Neuron (in vitro differentiated cells): ENCODE data around the gene C3orf18.

Experiments
- H2AFZ ChIP-seq: one replicate; pipeline ENCODE4 v1.6.1; 2013; ENCODE audit warnings: low read depth, mild to moderate bottlenecking, inconsistent platforms, low read length, moderate library complexity
- H3K27me3 ChIP-seq: one replicate; pipeline ENCODE4 v1.6.1; 2013; ENCODE audit warnings: low read length; ENCODE audit not compliant: insufficient read depth
- H3K36me3 ChIP-seq: one replicate; pipeline ENCODE4 v1.6.1; 2013; ENCODE audit warnings: low read length; ENCODE audit not compliant: insufficient read depth
- H3K4me1 ChIP-seq: one replicate; pipeline ENCODE4 v1.6.1; 2013; ENCODE audit warnings: low read length; ENCODE audit not compliant: insufficient read depth
- H3K4me3 ChIP-seq: 2 replicates; pipeline ENCODE4 v1.5.1; 2013; ENCODE audit warnings: mild to moderate bottlenecking, low read length, moderate library complexity
- H3K9me3 ChIP-seq: one replicate; pipeline ENCODE4 v1.6.1; 2013; ENCODE audit warnings: low read length

C3orf18 gene

GRCh38 chr3:50608278-50608677, 40.7 kb upstream of the C3orf18 start:
- peaks cover 17% of the 10 kb centered on the region for H3K36me3 ChIP-seq
- H2AFZ ChIP-seq, result no peak overlapping the region
- no peak overlapping the region for H3K4me3 ChIP-seq
- H3K27me3 ChIP-seq, result no peaks in the 10 kb centered on the region
- H3K4me1 ChIP-seq, result peaks cover 16% of the 10 kb centered on the region
- H3K9me3 ChIP-seq, result no peaks in the 10 kb centered on the region

GRCh38 chr3:50607271-50608091, 39.9 kb upstream of the C3orf18 start:
- no peaks in the 10 kb centered on the region for H3K27me3 ChIP-seq
- H3K4me1 ChIP-seq, result peaks cover 11% of the 10 kb centered on the region
- H3K9me3 ChIP-seq, result no peaks in the 10 kb centered on the region
- H2AFZ ChIP-seq, result no peak overlapping the region
- H3K4me3 ChIP-seq, result no peak overlapping the region
- peaks cover 17% of the 10 kb centered on the region for H3K36me3 ChIP-seq

DNA sequence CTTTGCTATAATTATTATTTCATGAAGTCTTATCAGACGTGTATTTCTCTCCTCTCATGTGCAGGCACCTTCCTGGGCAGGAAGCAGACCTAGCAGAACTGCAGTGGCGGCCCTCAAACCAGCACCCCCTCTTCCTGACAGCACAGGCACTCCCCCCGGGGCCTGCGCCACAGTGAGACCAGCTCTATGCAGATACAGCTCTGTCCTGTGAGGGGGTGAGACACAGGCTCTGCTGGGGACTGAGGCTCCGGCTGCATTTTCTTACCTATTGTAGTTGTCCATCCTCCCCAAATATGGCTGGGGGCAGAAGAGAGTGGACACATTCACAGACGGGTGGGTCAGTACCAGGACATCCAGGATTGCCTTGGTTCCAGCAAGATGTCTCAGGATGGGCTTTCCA, 39.0 kb upstream of the C3orf18 start:
- no peaks in the 10 kb centered on the region for H3K9me3 ChIP-seq

DNA sequence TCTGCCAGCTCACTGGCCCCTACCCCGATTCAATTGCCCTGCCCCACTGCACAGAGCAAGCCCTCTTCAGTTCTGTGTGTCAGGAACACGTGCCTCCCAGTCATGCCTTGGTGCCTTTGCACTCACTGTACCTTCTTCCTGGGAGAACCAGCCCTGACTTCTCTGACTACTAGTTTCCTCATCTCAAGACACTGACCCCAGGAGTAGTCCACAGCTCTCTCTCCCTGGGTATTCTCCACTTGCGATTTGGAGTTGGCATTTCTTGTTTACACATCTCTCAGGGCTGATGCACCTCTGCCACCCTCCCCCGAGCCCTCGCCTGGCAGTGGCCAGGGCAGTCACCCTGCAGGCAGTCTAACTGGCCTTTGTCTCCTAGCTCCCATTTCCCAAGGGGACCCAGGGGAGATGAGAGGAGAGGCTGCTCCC, 38.4 kb upstream of the C3orf18 start:
- Histone ChIP-seq H3K36me3 (peaks cover 17% of the 10 kb centered on the region), H3K9me3 (no peaks in the 10 kb centered on the region), H2AFZ (no peak overlapping the region), H3K4me1 (peaks cover 17% of the 10 kb centered on the region), H3K27me3 (no peaks in the 10 kb centered on the region), H3K4me3 (no peak overlapping the region)

More for the DNA sequence above, 39.0 kb upstream of the C3orf18 start:
- Histone ChIP-seq H2AFZ (no peak overlapping the region), H3K4me3 (no peak overlapping the region), H3K27me3 (no peaks in the 10 kb centered on the region), H3K4me1 (peaks cover 13% of the 10 kb centered on the region), H3K36me3 (peaks cover 17% of the 10 kb centered on the region)

GRCh38 chr3:50604628-50605588, 37.4 kb upstream of the C3orf18 start:
- Histone ChIP-seq H2AFZ (no peak overlapping the region), H3K36me3 (peaks cover 17% of the 10 kb centered on the region), H3K27me3 (no peaks in the 10 kb centered on the region), H3K4me1 (peaks cover 13% of the 10 kb centered on the region), H3K4me3 (no peak overlapping the region), H3K9me3 (no peaks in the 10 kb centered on the region)

DNA sequence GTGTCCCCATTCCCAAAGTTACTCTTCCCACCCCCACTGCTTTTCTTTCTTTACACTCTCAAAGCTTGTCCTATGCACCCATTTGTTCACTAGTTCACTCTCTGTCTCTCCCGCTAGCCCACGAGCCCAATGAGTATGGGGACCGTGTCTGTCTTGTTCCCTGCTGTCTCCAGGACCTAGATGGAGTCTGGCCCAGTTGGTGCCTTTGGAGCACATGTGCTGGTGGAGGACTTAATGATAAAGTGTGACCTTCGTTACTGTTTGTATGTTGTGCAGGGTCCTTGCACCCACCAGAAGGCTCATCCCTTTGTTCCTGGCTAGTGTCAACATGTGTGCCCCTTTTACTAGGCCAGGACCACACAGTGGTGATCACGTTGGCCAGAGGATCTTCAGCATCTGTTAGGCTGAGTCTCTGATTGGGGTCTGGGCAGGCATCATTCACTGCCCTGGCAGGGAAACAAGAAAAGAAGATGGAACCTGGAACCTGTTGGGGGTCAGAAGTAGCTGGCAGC, 36.6 kb upstream of the C3orf18 start:
- no peak overlapping the region for H2AFZ ChIP-seq
- peaks cover 17% of the 10 kb centered on the region for H3K36me3 ChIP-seq
- H3K27me3 ChIP-seq, result no peaks in the 10 kb centered on the region
- peaks cover 13% of the 10 kb centered on the region for H3K4me1 ChIP-seq
- H3K4me3 ChIP-seq, result no peak overlapping the region
- no peaks in the 10 kb centered on the region for H3K9me3 ChIP-seq

DNA sequence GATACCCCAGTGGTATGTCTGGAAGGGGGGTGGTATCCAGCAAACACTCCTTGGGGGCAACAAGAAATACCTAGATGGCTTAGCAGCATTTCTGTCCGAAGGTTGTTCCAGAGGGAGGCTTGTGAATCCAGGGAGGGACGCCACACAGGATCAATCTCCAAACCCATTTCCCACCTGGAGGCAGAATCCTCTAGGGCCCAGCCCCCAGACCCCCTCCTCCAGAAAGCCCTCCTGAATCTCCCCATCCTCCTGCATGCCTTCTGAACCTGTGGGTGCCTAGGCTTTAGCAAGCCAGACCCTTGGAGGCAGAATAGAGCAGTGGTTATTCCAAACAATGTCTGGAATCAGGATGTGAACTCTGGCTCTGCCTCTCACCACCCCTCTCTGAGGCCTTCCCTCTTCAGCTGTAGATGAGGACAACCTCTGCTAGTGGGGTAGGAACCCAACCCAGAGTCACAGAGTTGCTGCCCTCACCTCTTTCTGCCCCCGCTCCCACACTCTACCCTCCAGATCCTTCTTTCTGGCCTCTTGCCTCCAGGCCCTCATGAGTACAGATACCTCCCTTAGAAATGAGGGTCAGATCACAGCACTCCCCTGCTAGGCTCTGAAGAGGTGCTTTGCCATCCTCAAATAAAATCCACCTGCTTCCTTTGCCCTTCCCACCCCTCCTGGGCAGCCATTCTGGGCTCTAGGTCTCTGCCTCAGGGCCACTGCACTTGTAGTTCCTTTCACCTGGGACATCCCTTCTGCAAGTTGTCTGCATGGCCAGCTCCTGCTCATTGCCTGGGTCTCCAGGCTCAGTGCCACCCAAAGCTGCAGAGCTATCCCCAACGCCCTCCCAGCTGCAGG, 35.9 kb upstream of the C3orf18 start:
- H3K27me3 ChIP-seq, result no peaks in the 10 kb centered on the region
- no peaks in the 10 kb centered on the region for H3K9me3 ChIP-seq
- peaks cover 13% of the 10 kb centered on the region for H3K4me1 ChIP-seq
- no peak overlapping the region for H3K4me3 ChIP-seq
- H3K36me3 ChIP-seq, result peaks cover 17% of the 10 kb centered on the region
- H2AFZ ChIP-seq, result no peak overlapping the region

DNA sequence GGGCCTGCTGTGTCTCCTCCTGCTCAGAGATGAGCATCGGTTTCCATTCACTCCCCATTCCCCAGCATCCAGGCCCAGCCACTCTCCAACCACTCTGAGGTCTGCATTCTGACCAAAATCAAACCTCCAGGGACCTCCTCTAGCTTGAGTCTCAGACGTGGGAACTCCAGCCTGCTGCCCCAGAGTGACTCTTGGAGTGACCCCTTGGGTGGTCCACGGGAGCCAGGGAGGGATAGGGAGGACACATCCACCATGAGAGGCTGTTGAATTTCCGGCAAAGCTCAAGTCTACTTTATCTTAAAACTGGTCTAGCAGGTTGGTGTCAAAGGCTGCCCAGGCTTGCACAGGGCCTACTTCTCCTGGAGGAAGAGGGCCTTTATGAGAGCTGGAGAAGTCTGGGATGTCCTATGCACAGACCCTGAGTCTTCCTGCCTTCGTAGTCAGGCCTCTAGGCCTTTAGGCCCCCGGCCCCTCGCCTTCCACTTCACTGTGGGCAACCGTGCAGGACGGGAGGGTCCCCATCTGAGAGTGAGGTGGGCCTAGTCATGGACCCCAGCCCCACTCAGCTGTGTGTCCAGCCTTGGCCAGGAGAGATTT, 35.1 kb upstream of the C3orf18 start:
- Histone ChIP-seq H3K4me1 (peaks cover 13% of the 10 kb centered on the region), H3K27me3 (no peaks in the 10 kb centered on the region), H3K4me3 (no peak overlapping the region), H2AFZ (no peak overlapping the region), H3K9me3 (no peaks in the 10 kb centered on the region), H3K36me3 (peaks cover 13% of the 10 kb centered on the region)

GRCh38 chr3:50600841-50601591, 33.5 kb upstream of the C3orf18 start:
- Histone ChIP-seq H3K27me3 (no peaks in the 10 kb centered on the region), H3K4me1 (peaks cover 13% of the 10 kb centered on the region), H3K4me3 (no peak overlapping the region), H3K36me3 (peaks cover under 1% of the 10 kb centered on the region), H2AFZ (no peak overlapping the region), H3K9me3 (no peaks in the 10 kb centered on the region)

- no peak overlapping the region for H3K4me3 ChIP-seq
- H3K36me3 ChIP-seq, result no peaks in the 10 kb centered on the region
- H3K4me1 ChIP-seq, result peaks cover 13% of the 10 kb centered on the region
- no peaks in the 10 kb centered on the region for H3K9me3 ChIP-seq
- no peak overlapping the region for H2AFZ ChIP-seq
- no peaks in the 10 kb centered on the region for H3K27me3 ChIP-seq
Measured at GRCh38 chr3:50600141-50600753, 32.7 kb upstream of the C3orf18 start.

DNA sequence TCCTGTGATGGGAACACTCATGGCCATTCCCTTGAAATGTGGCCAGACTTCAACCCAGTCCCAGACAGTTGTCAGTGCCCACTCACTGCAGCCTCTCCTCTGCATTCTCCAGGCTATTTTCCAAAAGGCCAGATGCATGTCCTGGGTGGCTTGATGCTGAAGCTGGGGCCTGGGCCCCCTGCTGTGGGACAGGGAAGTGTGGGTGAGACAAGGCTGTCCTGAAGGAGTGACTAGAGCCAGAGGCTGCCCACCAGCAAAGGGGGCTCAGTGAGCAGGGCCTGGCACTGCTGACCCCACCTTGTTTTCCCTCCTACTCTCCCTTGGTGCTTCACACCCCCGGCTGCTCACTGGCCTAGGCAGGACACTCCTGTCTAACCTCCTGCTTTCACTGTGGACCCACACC, 32.2 kb upstream of the C3orf18 start:
- H3K27me3 ChIP-seq, result no peaks in the 10 kb centered on the region
- H3K4me1 ChIP-seq, result peaks cover 13% of the 10 kb centered on the region
- H3K36me3 ChIP-seq, result no peaks in the 10 kb centered on the region
- H2AFZ ChIP-seq, result no peak overlapping the region
- H3K4me3 ChIP-seq, result no peak overlapping the region
- H3K9me3 ChIP-seq, result no peaks in the 10 kb centered on the region
